ENCODE measurements around the gene CTNNA3. TPM values are rescaled to one million over a fixed set of nuclear protein-coding genes. Genes with fewer than 3 reads are reported as not detected.

The CTNNA3 gene
- total RNA-seq, 1 experiment from 2014 or later: 0.32 TPM

DNA sequence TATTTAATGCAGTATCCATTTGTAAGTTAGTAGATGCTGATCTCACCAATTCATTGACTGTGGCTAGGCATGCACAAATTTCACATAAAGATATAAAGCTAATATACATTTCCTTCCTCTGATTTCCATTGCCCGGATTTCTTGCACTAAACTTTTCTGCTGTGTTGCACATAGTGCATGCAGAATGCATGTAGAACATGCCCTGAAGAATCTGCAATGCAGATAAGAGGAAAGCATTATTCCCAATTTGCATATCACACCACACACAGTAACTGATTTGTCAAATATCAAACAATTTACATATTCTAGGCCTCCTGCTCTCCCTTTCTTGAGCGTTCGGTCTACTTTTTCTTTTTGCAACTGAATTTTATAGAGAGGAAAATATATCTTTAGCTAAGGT, 646.0 kb downstream of the CTNNA3 start:
- DNase-seq (ENCODE audit: low read depth, low spot score) (no peak), ATAC-seq (no peak)
- Histone ChIP-seq H3K9ac (ENCODE audit: low read length) (no peak overlapping the region), H3K4me1 (ENCODE audit: control insufficient read depth in 1 of 2, insufficient read depth in 2 of 2, low read length in 2 of 2) (no peaks in the 10 kb centered on the region; a peak in 1 of 4 replicates), H3K27me3 (ENCODE audit: insufficient read depth, low read length) (no peaks in the 10 kb centered on the region), H3K27ac (ENCODE audit: low read depth, low read length) (no peak overlapping the region), H3K79me2 (ENCODE audit: insufficient read depth, low read length) (no peaks in the 10 kb centered on the region), H3K36me3 (ENCODE audit: control insufficient read depth in 1 of 2, insufficient read depth in 2 of 2, low read length in 2 of 2) (no peaks in the 10 kb centered on the region), H2AFZ (ENCODE audit: low read depth, low read length, poor library complexity, severe bottlenecking) (no peak overlapping the region), H4K20me1 (ENCODE audit: insufficient read depth) (no peaks in the 10 kb centered on the region), H3K4me2 (ENCODE audit: low read length) (no peak overlapping the region), H3K4me3 (replicated peaks in 1 of 2; ENCODE audit: low read depth in 1 of 2, low read length in 2 of 2) (no peak overlapping the region), H3K9me2 (ENCODE audit: insufficient read depth) (no peaks in the 10 kb centered on the region), H3K9me3 (ENCODE audit: control insufficient read depth in 1 of 2, insufficient read depth in 1 of 2, low read depth in 1 of 2, low read length in 2 of 2) (no peaks in the 10 kb centered on the region)
- ChIA-PET POLR2A (no interaction called here), CTCF (no interaction called here), RAD21 (ENCODE audit: low non-redundant PET in 1 of 2, low total read pairs in 2 of 2, uncharacterized antibody in 2 of 2, unreplicated experiment in 2 of 2) (no interaction called here)
- no TSS peak for BruUV-seq (replicated peaks)
- intact Hi-C loops (cut with micrococcal nuclease): no loop called here
- TF ChIP-seq ELF1 (IDR thresholded peaks at IDR 0.05; ENCODE audit: borderline replicate concordance, low read depth) (no peak), YY1 (IDR thresholded peaks at IDR 0.05; ENCODE audit: extremely low read depth, insufficient replicate concordance, low read depth, low read length) (no peak), EGR1 (IDR thresholded peaks at IDR 0.05; ENCODE audit: low read depth) (no peak), CEBPB (IDR thresholded peaks at IDR 0.05; ENCODE audit: low read depth) (no peak), JUND (IDR thresholded peaks at IDR 0.05) (no peak), CBX3 (IDR thresholded peaks at IDR 0.05; ENCODE audit: low read depth) (no peak), ZFX (IDR thresholded peaks at IDR 0.05) (no peak)
- TF ChIP-seq, protein P1, sequence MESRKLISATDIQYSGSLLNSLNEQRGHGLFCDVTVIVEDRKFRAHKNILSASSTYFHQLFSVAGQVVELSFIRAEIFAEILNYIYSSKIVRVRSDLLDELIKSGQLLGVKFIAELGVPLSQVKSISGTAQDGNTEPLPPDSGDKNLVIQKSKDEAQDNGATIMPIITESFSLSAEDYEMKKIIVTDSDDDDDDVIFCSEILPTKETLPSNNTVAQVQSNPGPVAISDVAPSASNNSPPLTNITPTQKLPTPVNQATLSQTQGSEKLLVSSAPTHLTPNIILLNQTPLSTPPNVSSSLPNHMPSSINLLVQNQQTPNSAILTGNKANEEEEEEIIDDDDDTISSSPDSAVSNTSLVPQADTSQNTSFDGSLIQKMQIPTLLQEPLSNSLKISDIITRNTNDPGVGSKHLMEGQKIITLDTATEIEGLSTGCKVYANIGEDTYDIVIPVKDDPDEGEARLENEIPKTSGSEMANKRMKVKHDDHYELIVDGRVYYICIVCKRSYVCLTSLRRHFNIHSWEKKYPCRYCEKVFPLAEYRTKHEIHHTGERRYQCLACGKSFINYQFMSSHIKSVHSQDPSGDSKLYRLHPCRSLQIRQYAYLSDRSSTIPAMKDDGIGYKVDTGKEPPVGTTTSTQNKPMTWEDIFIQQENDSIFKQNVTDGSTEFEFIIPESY (IDR thresholded peaks at IDR 0.05; ENCODE audit: extremely low read depth, insufficient replicate concordance, low read length): no peak
- TF ChIP-seq, protein P2, sequence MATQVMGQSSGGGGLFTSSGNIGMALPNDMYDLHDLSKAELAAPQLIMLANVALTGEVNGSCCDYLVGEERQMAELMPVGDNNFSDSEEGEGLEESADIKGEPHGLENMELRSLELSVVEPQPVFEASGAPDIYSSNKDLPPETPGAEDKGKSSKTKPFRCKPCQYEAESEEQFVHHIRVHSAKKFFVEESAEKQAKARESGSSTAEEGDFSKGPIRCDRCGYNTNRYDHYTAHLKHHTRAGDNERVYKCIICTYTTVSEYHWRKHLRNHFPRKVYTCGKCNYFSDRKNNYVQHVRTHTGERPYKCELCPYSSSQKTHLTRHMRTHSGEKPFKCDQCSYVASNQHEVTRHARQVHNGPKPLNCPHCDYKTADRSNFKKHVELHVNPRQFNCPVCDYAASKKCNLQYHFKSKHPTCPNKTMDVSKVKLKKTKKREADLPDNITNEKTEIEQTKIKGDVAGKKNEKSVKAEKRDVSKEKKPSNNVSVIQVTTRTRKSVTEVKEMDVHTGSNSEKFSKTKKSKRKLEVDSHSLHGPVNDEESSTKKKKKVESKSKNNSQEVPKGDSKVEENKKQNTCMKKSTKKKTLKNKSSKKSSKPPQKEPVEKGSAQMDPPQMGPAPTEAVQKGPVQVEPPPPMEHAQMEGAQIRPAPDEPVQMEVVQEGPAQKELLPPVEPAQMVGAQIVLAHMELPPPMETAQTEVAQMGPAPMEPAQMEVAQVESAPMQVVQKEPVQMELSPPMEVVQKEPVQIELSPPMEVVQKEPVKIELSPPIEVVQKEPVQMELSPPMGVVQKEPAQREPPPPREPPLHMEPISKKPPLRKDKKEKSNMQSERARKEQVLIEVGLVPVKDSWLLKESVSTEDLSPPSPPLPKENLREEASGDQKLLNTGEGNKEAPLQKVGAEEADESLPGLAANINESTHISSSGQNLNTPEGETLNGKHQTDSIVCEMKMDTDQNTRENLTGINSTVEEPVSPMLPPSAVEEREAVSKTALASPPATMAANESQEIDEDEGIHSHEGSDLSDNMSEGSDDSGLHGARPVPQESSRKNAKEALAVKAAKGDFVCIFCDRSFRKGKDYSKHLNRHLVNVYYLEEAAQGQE (IDR thresholded peaks at IDR 0.05; ENCODE audit: low read depth): no peak
- TF ChIP-seq, protein P3, sequence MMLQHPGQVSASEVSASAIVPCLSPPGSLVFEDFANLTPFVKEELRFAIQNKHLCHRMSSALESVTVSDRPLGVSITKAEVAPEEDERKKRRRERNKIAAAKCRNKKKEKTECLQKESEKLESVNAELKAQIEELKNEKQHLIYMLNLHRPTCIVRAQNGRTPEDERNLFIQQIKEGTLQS (IDR thresholded peaks at IDR 0.05): no peak
